ENCODE measurements around the gene RETREG1. TPM values are rescaled to one million over a fixed set of nuclear protein-coding genes. Genes with fewer than 3 reads are reported as not detected.

The RETREG1 gene
- total and polyA plus RNA-seq, 2 experiments from 2014 or later: 2.3 to 3.6 TPM

- TF ChIP-seq ZNF462 (CRISPR knock-in tag; IDR thresholded peaks at IDR 0.05): no peak
These were observed 30.2 kb downstream of the RETREG1 start (continued) for GRCh38 chr5:16586556-16586955.

GRCh38 chr5:16585041-16585667, 31.6 kb downstream of the RETREG1 start:
- no peak overlapping the region for H3K4me2 ChIP-seq
- no peaks in the 10 kb centered on the region for H3F3A ChIP-seq (replicated peaks; ENCODE audit: low read depth)
- no peak overlapping the region for H3K27ac ChIP-seq (ENCODE audit: low read depth)
- no peak overlapping the region for H2AFZ ChIP-seq
- Mint-ChIP-seq H3K4me3 (no peak overlapping the region), H3K9me3 (peaks cover 9% of the 10 kb centered on the region), H3K27me3 (ENCODE audit: insufficient read depth, low read depth, poor library complexity) (no peaks in the 10 kb centered on the region), H3K36me3 (ENCODE audit: low read depth) (peaks cover 12% of the 10 kb centered on the region), H3K27ac (no peak overlapping the region), H3K4me1 (peaks cover 20% of the 10 kb centered on the region)
- H3K9me2 ChIP-seq (ENCODE audit: insufficient read depth): peaks cover 9% of the 10 kb centered on the region; the same call in 1 of the 2 replicates
- peak; percentile 31 for DNase-seq (ENCODE audit: low spot score)
- H3K4me3 ChIP-seq: no peak overlapping the region
- no peaks in the 10 kb centered on the region for H4K20me1 ChIP-seq (replicated peaks; ENCODE audit: insufficient read depth)
- no peaks in the 10 kb centered on the region for H3K36me3 ChIP-seq (ENCODE audit: insufficient read depth)
- peaks cover 13% of the 10 kb centered on the region for H3K4me1 ChIP-seq (ENCODE audit: insufficient read depth)
- ATAC-seq: peak; percentile 72
- H3K27me3 ChIP-seq (ENCODE audit: insufficient read depth): no peaks in the 10 kb centered on the region
- no peaks in the 10 kb centered on the region for H3K79me2 ChIP-seq (replicated peaks; ENCODE audit: insufficient read depth)
- TF ChIP-seq POLR2AphosphoS5 (IDR thresholded peaks at IDR 0.05; ENCODE audit: low read depth): no peak
- TF ChIP-seq ZNF462 (CRISPR knock-in tag; IDR thresholded peaks at IDR 0.05): no peak
- peak; percentile 61 to 71 for TF ChIP-seq CTCF (conservative IDR thresholded peaks at IDR 0.05; ENCODE audit: low read depth in 2 of 2)
- TF ChIP-seq ETS1 (IDR thresholded peaks at IDR 0.05): no peak
- TF ChIP-seq ZNF331 (CRISPR knock-in tag; IDR thresholded peaks at IDR 0.05; ENCODE audit: low read depth): no peak

Measured in GM23338 (cell line).